Type B pancreatic cell (in vitro differentiated cells): ENCODE data around the gene DPY19L1. TPM values are rescaled to one million over a fixed set of nuclear protein-coding genes. Genes with fewer than 3 reads are reported as not detected.
"Not testable (repeated sequence)": the region's sequence is repeated elsewhere in the genome, so short reads cannot be mapped to it uniquely, and the experiment has no call there.

Experiments used
- DNase-seq: peaks from one replicate; pipeline ENCODE4 v3.0.0; 2021; ENCODE audit warnings: mixed read lengths; ENCODE audit not compliant: unreplicated experiment; ENCODE audit errors: extremely low spot score
- H3K27ac Mint-ChIP-seq: 2 replicates; pipeline ENCODE4 v1.8.0; 2021; ENCODE audit warnings: mild to moderate bottlenecking, mixed read lengths
- H3K27me3 Mint-ChIP-seq: 2 replicates; pipeline ENCODE4 v1.8.0; 2021; ENCODE audit warnings: mixed read lengths
- H3K36me3 Mint-ChIP-seq: 2 replicates; pipeline ENCODE4 v1.8.0; 2021; ENCODE audit warnings: mixed read lengths
- H3K4me1 Mint-ChIP-seq: one replicate; pipeline ENCODE4 v1.8.0; 2021; ENCODE audit warnings: mixed read lengths; ENCODE audit not compliant: unreplicated experiment
- H3K4me3 Mint-ChIP-seq: 2 replicates; pipeline ENCODE4 v1.8.0; 2021; ENCODE audit warnings: mild to moderate bottlenecking, mixed read lengths
- H3K9me3 Mint-ChIP-seq: 2 replicates; pipeline ENCODE4 v1.8.0; 2021; ENCODE audit warnings: mixed read lengths
- total RNA-seq: library from RNA; stranded (reverse); gene quantifications from 2 replicates; pipeline ENCODE4 v1.2.1, GENCODE V29; 2021; ENCODE audit warnings: low replicate concordance
- TF ChIP-seq, protein P1 (sequence below): fragments of 200-600 bp; sonication (generic); conservative IDR thresholded peaks from 2 replicates; pipeline ENCODE4 v1.5.0; 2021; ENCODE audit warnings: antibody characterized with exemption, mild to moderate bottlenecking

The DPY19L1 gene
- total RNA-seq, 1 donor from 2014 or later, result 33.4 TPM

GRCh38 chr7:34900891-34901513 lies 136.3 kb downstream of the DPY19L1 start:
- Mint-ChIP-seq H3K4me1 (no peaks in the 10 kb centered on the region), H3K9me3 (no peaks in the 10 kb centered on the region), H3K27ac (no peak overlapping the region), H3K36me3 (no peaks in the 10 kb centered on the region), H3K4me3 (no peak overlapping the region), H3K27me3 (peaks cover 1% of the 10 kb centered on the region)
- TF ChIP-seq, protein P1, sequence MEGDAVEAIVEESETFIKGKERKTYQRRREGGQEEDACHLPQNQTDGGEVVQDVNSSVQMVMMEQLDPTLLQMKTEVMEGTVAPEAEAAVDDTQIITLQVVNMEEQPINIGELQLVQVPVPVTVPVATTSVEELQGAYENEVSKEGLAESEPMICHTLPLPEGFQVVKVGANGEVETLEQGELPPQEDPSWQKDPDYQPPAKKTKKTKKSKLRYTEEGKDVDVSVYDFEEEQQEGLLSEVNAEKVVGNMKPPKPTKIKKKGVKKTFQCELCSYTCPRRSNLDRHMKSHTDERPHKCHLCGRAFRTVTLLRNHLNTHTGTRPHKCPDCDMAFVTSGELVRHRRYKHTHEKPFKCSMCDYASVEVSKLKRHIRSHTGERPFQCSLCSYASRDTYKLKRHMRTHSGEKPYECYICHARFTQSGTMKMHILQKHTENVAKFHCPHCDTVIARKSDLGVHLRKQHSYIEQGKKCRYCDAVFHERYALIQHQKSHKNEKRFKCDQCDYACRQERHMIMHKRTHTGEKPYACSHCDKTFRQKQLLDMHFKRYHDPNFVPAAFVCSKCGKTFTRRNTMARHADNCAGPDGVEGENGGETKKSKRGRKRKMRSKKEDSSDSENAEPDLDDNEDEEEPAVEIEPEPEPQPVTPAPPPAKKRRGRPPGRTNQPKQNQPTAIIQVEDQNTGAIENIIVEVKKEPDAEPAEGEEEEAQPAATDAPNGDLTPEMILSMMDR, result peak; percentile 33
- no peak for DNase-seq

GRCh38 chr7:34895202-34895601 lies 142.1 kb downstream of the DPY19L1 start:
- Mint-ChIP-seq H3K4me3 (no peak overlapping the region), H3K27me3 (no peaks in the 10 kb centered on the region), H3K9me3 (peaks cover 7% of the 10 kb centered on the region), H3K36me3 (no peaks in the 10 kb centered on the region), H3K4me1 (no peaks in the 10 kb centered on the region), H3K27ac (no peak overlapping the region)
- no peak for DNase-seq
- TF ChIP-seq, protein P1, result no peak

DNA sequence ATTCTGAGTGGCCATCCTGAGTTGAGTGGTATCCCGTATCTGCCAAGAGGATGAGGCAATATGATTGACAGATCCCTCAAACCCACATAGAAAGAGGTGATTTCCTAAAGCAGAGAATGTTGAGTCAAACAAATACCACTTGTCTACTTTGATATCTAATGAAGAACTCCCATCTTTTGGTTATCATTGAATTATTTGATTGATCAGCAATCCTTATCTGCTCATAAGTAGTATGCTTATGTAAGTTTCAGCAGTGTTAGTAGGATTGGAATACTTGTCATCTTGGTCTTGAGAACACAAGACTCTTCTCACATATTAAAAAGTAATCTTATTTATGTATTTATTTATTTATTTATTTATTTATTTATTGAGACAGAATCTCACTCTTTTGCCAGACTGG lies 147.3 kb downstream of the DPY19L1 start:
- no peaks in the 10 kb centered on the region for H3K36me3 Mint-ChIP-seq
- no peak overlapping the region for H3K4me3 Mint-ChIP-seq
- no peak for DNase-seq
- peaks cover 6% of the 10 kb centered on the region for H3K9me3 Mint-ChIP-seq
- H3K27ac Mint-ChIP-seq, result no peak overlapping the region
- H3K27me3 Mint-ChIP-seq, result no peaks in the 10 kb centered on the region
- TF ChIP-seq, protein P1, result no peak
- H3K4me1 Mint-ChIP-seq, result no peaks in the 10 kb centered on the region

DNA sequence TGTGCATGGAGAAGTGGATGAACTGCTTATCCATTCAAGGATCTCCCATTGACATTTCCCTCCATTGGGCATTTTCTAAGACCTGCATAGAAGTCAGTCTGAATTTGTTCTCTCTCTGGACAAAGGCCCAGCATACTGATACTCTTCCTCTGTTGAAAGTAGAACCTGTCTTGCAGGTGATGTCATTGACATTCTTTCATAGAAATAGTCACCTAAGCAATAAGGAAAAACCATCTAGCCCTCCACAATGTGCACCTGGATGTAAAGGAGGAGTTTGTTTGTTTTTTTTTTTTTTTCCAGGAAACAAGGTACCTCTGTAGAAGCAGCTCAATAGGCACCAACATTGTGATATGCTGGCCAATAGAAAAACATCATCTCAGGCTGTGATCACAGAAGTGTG lies 150.4 kb downstream of the DPY19L1 start:
- H3K4me3 Mint-ChIP-seq, result no peak overlapping the region
- H3K27me3 Mint-ChIP-seq, result no peaks in the 10 kb centered on the region
- H3K4me1 Mint-ChIP-seq, result no peaks in the 10 kb centered on the region
- H3K36me3 Mint-ChIP-seq, result no peaks in the 10 kb centered on the region
- H3K27ac Mint-ChIP-seq, result no peak overlapping the region
- DNase-seq, result no peak
- TF ChIP-seq, protein P1, result no peak
- no peaks in the 10 kb centered on the region for H3K9me3 Mint-ChIP-seq

DNA sequence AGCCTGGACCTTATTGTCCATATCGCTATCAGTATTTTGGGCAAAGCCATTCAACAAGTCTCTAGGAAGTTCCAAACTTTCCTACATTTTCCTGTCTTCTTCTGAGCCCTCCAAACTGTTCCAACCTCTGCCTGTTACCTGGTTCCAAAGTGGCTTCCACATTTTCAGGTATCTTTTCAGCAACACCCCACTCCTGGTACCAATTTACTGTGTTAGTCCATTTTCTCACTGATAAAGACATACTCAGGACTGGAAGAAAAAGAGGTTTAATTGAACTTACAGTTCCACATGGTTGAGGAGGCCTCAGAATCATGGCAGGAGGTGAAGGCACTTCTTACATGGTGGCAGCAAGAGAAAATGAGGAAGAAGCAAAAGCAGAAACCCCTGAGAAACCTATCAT lies 153.4 kb downstream of the DPY19L1 start:
- H3K36me3 Mint-ChIP-seq, H3K4me1 Mint-ChIP-seq, H3K27ac Mint-ChIP-seq, H3K9me3 Mint-ChIP-seq, DNase-seq, H3K27me3 Mint-ChIP-seq, H3K4me3 Mint-ChIP-seq: not testable (repeated sequence)

- no peaks in the 10 kb centered on the region for H3K4me1 Mint-ChIP-seq
- no peak overlapping the region for H3K4me3 Mint-ChIP-seq
- TF ChIP-seq, protein P1, result no peak
- no peaks in the 10 kb centered on the region for H3K27me3 Mint-ChIP-seq
- no peaks in the 10 kb centered on the region for H3K36me3 Mint-ChIP-seq
- no peak overlapping the region for H3K27ac Mint-ChIP-seq
- no peaks in the 10 kb centered on the region for H3K9me3 Mint-ChIP-seq
- DNase-seq, result no peak
These were observed 157.4 kb downstream of the DPY19L1 start for GRCh38 chr7:34879871-34880270.

GRCh38 chr7:34878944-34879735 lies 158.1 kb downstream of the DPY19L1 start:
- DNase-seq, H3K27ac Mint-ChIP-seq, H3K4me3 Mint-ChIP-seq, H3K36me3 Mint-ChIP-seq, H3K9me3 Mint-ChIP-seq, H3K27me3 Mint-ChIP-seq, H3K4me1 Mint-ChIP-seq: not testable (repeated sequence)
